ENCODE data around the gene COX10. TPM values are rescaled to one million over a fixed set of nuclear protein-coding genes. Genes with fewer than 3 reads are reported as not detected.

The COX10 gene
- total RNA-seq, 1 experiment from 2014 or later, result 20.0 TPM

- no peaks in the 10 kb centered on the region for H3K27me3 ChIP-seq (replicated peaks; ENCODE audit: insufficient read depth, low read depth, low read length, poor library complexity)
- H3K9me3 ChIP-seq (ENCODE audit: low read depth, low read length, poor library complexity, severe bottlenecking), result no peaks in the 10 kb centered on the region
- H3K4me1 ChIP-seq (ENCODE audit: insufficient read depth, low read length, poor library complexity, severe bottlenecking), result no peaks in the 10 kb centered on the region
- H3K36me3 ChIP-seq (ENCODE audit: insufficient read depth, low read length, poor library complexity, severe bottlenecking), result no peaks in the 10 kb centered on the region
- ChIA-PET CTCF (no interaction called here), POLR2A (ENCODE audit: low non-redundant PET) (no interaction called here)
- no peak for DNase-seq (ENCODE audit: low spot score)
- H3K4me3 ChIP-seq (ENCODE audit: low read depth, low read length, poor library complexity, severe bottlenecking), result no peak overlapping the region
- intact Hi-C loops (cut with micrococcal nuclease; ENCODE audit: unreplicated experiment), result no loop called here
- H3K27ac ChIP-seq (ENCODE audit: low read depth, low read length, poor library complexity, severe bottlenecking), result no peak overlapping the region
- TF ChIP-seq CTCF (conservative IDR thresholded peaks at IDR 0.05; ENCODE audit: low read depth, low read length), result no peak
- no peak for TF ChIP-seq EZH2 (IDR thresholded peaks at IDR 0.05; ENCODE audit: borderline replicate concordance, low read depth, low read length, poor library complexity, severe bottlenecking)
- no TSS peak for BruUV-seq (replicated peaks)
Observed at GRCh38 chr17:14042411-14042810, 26.9 kb upstream of the COX10 start.

- CTCF ChIA-PET, result no interaction called here
Observed at GRCh38 chr17:14044702-14045101, 24.6 kb upstream of the COX10 start.

GRCh38 chr17:14046978-14047377 is 22.3 kb upstream of the COX10 start:
- intact Hi-C loops (cut with micrococcal nuclease; ENCODE audit: unreplicated experiment), result no loop called here
- no peak for DNase-seq (ENCODE audit: low spot score)
- POLR2A ChIA-PET (ENCODE audit: low non-redundant PET), result no interaction called here
- no peak overlapping the region for H3K4me3 ChIP-seq (ENCODE audit: low read depth, low read length, poor library complexity, severe bottlenecking)
- no peaks in the 10 kb centered on the region for H3K27me3 ChIP-seq (replicated peaks; ENCODE audit: insufficient read depth, low read depth, low read length, poor library complexity)
- no peaks in the 10 kb centered on the region for H3K9me3 ChIP-seq (ENCODE audit: low read depth, low read length, poor library complexity, severe bottlenecking)
- H3K36me3 ChIP-seq (ENCODE audit: insufficient read depth, low read length, poor library complexity, severe bottlenecking), result no peaks in the 10 kb centered on the region
- no peaks in the 10 kb centered on the region for H3K4me1 ChIP-seq (ENCODE audit: insufficient read depth, low read length, poor library complexity, severe bottlenecking)
- H3K27ac ChIP-seq (ENCODE audit: low read depth, low read length, poor library complexity, severe bottlenecking), result no peak overlapping the region
- TF ChIP-seq EZH2 (IDR thresholded peaks at IDR 0.05; ENCODE audit: borderline replicate concordance, low read depth, low read length, poor library complexity, severe bottlenecking), result no peak
- no peak for TF ChIP-seq CTCF (conservative IDR thresholded peaks at IDR 0.05; ENCODE audit: low read depth, low read length)
- BruUV-seq (replicated peaks), result no TSS peak
- CTCF ChIA-PET, result no interaction called here

More at GRCh38 chr17:14044702-14045101, 24.6 kb upstream of the COX10 start:
- no peaks in the 10 kb centered on the region for H3K27me3 ChIP-seq (replicated peaks; ENCODE audit: insufficient read depth, low read depth, low read length, poor library complexity)
- POLR2A ChIA-PET (ENCODE audit: low non-redundant PET), result no interaction called here
- H3K36me3 ChIP-seq (ENCODE audit: insufficient read depth, low read length, poor library complexity, severe bottlenecking), result no peaks in the 10 kb centered on the region
- H3K27ac ChIP-seq (ENCODE audit: low read depth, low read length, poor library complexity, severe bottlenecking), result no peak overlapping the region
- no peak overlapping the region for H3K4me3 ChIP-seq (ENCODE audit: low read depth, low read length, poor library complexity, severe bottlenecking)
- intact Hi-C loops (cut with micrococcal nuclease; ENCODE audit: unreplicated experiment), result no loop called here
- no TSS peak for BruUV-seq (replicated peaks)
- no peaks in the 10 kb centered on the region for H3K9me3 ChIP-seq (ENCODE audit: low read depth, low read length, poor library complexity, severe bottlenecking)
- H3K4me1 ChIP-seq (ENCODE audit: insufficient read depth, low read length, poor library complexity, severe bottlenecking), result no peaks in the 10 kb centered on the region
- TF ChIP-seq CTCF (conservative IDR thresholded peaks at IDR 0.05; ENCODE audit: low read depth, low read length) (no peak), EZH2 (IDR thresholded peaks at IDR 0.05; ENCODE audit: borderline replicate concordance, low read depth, low read length, poor library complexity, severe bottlenecking) (no peak)
- no peak for DNase-seq (ENCODE audit: low spot score)
